NCI-H82 treated with DMSO at 0.1 percent for 48 hours (cell line): ENCODE results near the gene PLAAT1.
A peak's percentile ranks its signal among the peaks of the same experiment; 100 is the strongest.

Experiments
- DNase-seq: peaks from one replicate; lab custom pipeline; 2025; ENCODE audit not compliant: unreplicated experiment; lab: John Stamatoyannopoulos, UW

The PLAAT1 gene

DNA sequence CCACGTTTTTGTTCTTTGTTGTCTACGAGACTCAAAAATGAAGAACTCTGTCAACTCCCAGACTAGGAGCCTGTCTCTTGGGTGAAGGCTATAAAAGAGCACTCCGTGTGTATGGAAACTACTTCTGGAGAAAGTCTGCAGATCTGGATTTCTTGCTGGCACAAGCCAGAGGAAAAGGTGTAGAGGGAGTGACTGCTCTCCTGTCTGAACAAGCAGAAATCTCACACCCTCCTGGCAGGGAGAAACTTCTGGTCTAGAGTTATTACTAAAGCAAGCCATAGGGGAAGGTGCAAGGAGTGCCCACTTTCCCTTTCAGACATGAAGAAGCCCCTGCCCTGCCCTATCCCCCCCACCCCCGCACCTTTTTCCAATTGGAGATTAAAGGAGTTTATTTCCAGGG, 9.5 kb downstream of the PLAAT1 start:
- DNase-seq, result no peak

DNA sequence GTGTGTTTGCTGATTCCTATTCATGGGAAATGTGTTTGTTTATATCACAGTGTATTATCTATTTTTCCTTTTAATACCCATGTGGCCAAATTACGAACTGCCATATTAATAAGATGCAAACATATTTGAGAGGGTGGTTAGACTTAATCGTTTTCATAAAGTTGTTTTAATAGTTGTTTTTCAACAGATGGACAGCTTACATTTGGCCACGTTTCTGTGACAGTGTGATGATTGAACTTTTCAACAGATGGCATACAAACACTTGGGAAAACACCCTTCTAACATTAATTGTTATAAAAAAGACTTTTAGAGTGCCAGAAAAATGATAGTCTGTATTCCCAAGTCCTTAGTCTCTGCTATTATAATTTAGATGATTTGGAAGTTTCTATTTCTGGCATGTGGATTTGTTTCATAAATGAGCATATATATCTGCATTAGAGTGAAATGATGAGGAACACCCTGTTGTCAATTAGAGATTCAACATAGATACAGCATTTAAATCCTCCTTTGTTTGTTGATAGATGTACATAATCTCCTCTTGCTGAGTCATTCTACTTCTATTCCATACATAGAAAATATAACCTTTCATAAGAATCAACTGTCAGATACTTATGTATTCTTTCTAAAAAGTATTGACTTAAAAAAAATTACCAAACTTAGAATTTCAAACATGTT, 13.1 kb downstream of the PLAAT1 start:
- DNase-seq, result no peak

DNA sequence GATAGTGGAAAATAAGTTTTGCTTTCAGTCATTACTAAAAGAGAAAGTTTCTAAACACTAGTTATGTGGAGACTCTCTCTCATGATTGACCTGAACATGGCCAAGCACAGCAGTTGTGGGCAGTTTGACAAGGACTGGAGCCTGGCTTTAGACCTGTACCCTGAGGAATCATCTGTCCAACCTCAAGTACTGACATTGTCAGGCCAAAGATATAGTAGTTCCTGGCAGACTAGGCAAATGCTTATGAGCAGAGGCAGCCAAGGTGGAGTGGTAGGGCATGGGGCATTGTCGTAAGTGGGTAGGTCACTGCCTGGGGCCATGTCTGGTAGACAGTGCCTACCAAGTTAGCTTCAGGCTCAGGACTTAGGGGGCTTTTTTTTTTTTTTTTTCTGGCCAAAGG, 20.9 kb downstream of the PLAAT1 start:
- no peak for DNase-seq

- no peak for DNase-seq
Measured at GRCh38 chr3:193262707-193263106, 21.7 kb downstream of the PLAAT1 start.

- no peak for DNase-seq
Measured at GRCh38 chr3:193269343-193270028, 28.5 kb downstream of the PLAAT1 start.

DNA sequence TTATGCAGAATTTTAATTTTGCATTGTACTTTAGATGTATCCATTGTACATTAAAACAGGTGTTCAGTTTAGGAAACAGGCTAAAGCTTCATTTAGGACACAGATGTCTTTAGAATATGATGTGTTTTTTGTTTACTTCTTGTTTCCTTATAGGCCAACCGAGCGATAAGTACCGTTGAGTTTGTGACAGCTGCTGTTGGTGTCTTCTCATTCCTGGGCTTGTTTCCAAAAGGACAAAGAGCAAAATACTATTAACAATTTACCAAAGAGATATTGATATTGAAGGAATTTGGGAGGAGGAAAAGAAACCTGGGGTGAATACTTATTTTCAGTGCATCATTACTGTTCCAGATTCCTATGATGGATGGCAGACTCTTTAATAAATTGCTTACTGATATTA, 29.4 kb downstream of the PLAAT1 start:
- DNase-seq, result no peak

- DNase-seq, result no peak
Measured at GRCh38 chr3:193271101-193271840, 30.2 kb downstream of the PLAAT1 start.

GRCh38 chr3:193292386-193292785, 51.4 kb downstream of the PLAAT1 start:
- no peak for DNase-seq

DNA sequence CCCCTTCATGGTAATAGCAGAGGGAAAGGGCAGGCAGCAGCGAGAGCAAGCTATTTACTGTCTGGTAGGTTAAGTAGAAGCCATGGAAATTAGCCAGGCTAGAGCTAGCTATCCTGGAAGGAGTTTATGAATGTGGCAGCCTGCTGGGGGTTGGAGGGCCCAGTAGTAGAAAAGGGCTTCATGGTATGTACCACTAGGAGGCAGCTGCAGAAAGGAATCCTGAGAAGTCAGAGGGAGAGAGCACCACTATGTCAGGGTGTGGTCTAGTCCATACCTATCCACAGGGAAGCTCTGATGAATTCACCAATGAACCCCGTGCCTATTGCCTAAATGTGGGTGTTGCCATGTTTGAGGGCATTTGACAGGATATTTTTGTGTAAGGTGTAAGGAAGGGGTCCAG, 55.0 kb downstream of the PLAAT1 start:
- no peak for DNase-seq

- no peak for DNase-seq
Measured at GRCh38 chr3:193297421-193297820, 56.4 kb downstream of the PLAAT1 start.

DNA sequence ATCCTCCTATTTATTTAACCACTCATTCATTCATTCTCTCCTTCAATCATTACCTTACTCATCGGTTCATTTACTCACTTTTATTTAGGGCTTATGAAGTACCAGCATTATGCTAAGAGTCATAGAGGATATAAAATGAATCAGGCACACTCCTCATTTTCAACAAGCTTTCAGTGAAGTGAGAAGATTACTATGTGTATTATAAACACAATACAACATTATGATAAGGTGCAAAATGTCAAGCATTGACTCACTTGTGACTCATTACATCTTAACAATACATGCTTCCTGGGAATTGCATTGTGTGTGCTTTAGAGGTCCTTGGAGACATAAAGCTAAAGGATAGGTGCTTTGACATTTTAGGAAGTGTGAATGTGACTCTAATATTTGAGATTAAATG, 60.4 kb downstream of the PLAAT1 start:
- no peak for DNase-seq

- no peak for DNase-seq
Measured at GRCh38 chr3:193305356-193305755, 64.3 kb downstream of the PLAAT1 start.

- DNase-seq, result no peak
Measured at GRCh38 chr3:193310914-193311723, 70.1 kb downstream of the PLAAT1 start.

DNA sequence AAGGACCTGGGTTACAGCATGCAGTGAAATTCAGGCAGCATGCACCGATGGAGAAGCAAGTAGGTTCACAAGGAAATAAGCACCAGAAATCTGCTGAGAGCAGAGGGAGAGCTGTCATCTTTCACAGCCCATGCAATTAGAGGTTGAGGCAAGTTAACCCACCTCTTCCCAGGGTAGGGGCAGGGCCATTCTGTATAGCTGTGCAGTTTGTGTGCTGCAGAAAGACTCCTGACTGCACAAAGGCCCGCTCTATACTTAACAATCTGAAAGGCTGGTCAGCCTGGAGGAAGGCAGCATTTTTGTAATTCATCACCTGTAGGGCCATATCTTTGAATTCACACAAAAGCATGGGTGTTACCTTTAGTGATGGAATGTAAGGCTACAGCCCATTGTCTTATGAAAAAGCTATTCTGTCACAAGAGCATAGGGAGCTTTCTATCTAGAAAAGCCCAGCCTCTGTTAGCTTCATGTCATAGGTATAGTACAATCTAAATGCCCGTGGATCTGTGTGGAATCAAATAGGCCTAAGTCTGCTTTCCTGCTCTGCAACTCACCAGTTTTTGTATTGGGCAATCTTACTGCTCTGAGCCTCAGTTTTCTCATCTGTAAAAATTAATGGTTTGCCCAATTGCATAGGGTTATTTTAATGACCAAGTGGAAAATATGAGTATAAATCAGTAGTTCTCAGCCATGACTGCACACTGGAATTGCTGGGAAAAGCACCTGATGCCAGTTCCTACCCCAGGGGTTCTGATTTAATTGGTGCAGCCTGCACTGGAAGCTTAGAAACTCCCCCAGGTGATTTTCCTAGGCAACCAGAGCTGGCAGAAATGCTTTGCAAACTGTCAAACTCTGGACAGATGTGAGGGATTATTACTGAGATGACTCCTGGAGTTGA, 72.3 kb downstream of the PLAAT1 start:
- no peak for DNase-seq

GRCh38 chr3:193314161-193314560, 73.1 kb downstream of the PLAAT1 start:
- no peak for DNase-seq

DNA sequence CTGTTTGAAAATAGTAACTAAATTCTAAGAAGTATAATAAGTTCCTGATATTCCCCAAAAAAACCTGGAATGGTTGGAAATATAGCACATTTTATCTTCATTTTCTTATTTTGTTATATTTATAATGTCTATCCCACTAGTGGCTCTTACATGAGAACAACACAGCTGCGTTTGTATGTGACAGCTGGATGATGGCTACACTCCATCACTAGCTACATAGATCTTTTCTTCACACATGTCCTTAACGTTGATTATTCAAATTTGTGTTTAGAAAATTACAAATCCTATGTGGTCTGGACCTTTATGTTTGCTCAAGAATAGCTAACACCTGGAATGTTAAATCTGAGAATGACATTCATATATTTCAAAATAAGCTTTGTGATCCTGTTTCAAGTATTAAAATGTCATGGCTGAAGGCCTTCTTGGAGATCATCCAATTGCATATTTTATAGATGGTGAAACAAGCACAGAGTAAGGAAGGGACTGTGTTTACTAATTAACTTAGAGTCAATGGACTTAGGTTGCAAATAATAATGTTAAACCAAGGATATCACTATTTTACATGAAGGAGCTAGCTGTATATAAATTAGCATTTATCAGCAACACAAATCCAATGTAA, 76.8 kb downstream of the PLAAT1 start:
- peak; percentile 10 for DNase-seq
